HepG2 (cell line): ENCODE results near the gene CSTB. TPM values are rescaled to one million over a fixed set of nuclear protein-coding genes. Genes with fewer than 3 reads are reported as not detected.

Experiments
- ATAC-seq: fragments of 200-7000 bp; cut with Tn5 transposase; 3 replicates; pipeline ENCODE4 v1.9.1; 2020; ENCODE audit warnings: mild to moderate bottlenecking, moderate library complexity
- BruUV-seq: library from RNA; stranded (reverse); fragments of 400-500 nt; replicated peaks from 2 replicates; lab custom pipeline; 2021; lab: Mats Ljungman, UMichigan
- CTCF ChIA-PET: fragments of 300-600 bp; formaldehyde crosslinking; extraction: SDS; loops from one replicate; lab custom pipeline; 2021; ENCODE audit warnings: low total read pairs, inconsistent platforms, low intra/inter-chr PET ratio; lab: Yijun Ruan, JAX
- POLR2A ChIA-PET: fragments of 350-600 bp; sonication (Branson Sonifier 250); formaldehyde crosslinking; loops from one replicate; lab custom pipeline; 2020; ENCODE audit warnings: antibody characterized with exemption, inconsistent platforms; lab: Yijun Ruan, JAX
- DNase-seq: peaks from one replicate; pipeline ENCODE4 v3.0.0-alpha.2; 2015; ENCODE audit warnings: low spot score
- FAIRE-seq: peaks from 3 replicates; lab custom pipeline; 2011; peaks lifted over from hg19 to GRCh38; lab: Jason Lieb, UNC
- H2AFZ ChIP-seq: one replicate; pipeline ENCODE4 v1.6.1; 2011; ENCODE audit warnings: low read length, inconsistent platforms
- H3K27ac ChIP-seq: fragments of 300-600 bp; 3 replicates; pipeline ENCODE4 v1.8.0; 2011; ENCODE audit warnings: mixed run types, mild to moderate bottlenecking, mixed read lengths, low read length, inconsistent platforms; ENCODE audit not compliant: insufficient read depth; ENCODE audit errors: extremely low read length
- H3K27me3 ChIP-seq, 2 experiments: fragments of 200-600 bp in 1 of 2; 2 replicates in 1 of 2; 3 replicates in 1 of 2; pipeline versions ENCODE4 v1.6.0 to v1.8.0; 2011; ENCODE audit warnings: low read length in 2 of 2, mild to moderate bottlenecking in 2 of 2, moderate library complexity in 2 of 2, inconsistent platforms in 1 of 2; ENCODE audit not compliant: insufficient read depth in 2 of 2, control insufficient read depth in 1 of 2
- H3K36me3 ChIP-seq, 2 experiments: fragments of 200-600 bp in 1 of 2; replicated peaks in 1 of 2; 2 replicates in 1 of 2; 3 replicates in 1 of 2; pipeline versions ENCODE4 v1.5.1 to v1.8.0; 2011; ENCODE audit warnings: low read length in 2 of 2, inconsistent platforms in 1 of 2; ENCODE audit not compliant: insufficient read depth in 2 of 2, control insufficient read depth in 1 of 2
- H3K4me1 ChIP-seq: 2 replicates; pipeline ENCODE4 v1.5.1; 2012; ENCODE audit warnings: low read length, inconsistent platforms; ENCODE audit not compliant: insufficient read depth
- H3K4me2 ChIP-seq: 2 replicates; pipeline ENCODE4 v1.6.0; 2011; ENCODE audit warnings: low read depth, low read length, inconsistent platforms
- H3K4me3 ChIP-seq, 3 experiments: fragments of 200-600 bp in 1 of 3; sonication (generic), shearing (Covaris generic) in 1 of 3; replicated peaks in 1 of 3; 2 replicates each; pipeline ENCODE4 v1.5.1; 2011 to 2016; ENCODE audit warnings: low read length in 3 of 3, inconsistent platforms in 2 of 3, low read depth in 2 of 3, mild to moderate bottlenecking in 2 of 3, control low read depth in 1 of 3, mixed read lengths in 1 of 3; ENCODE audit not compliant: insufficient read depth in 1 of 3
- H3K79me2 ChIP-seq: one replicate; pipeline ENCODE4 v1.6.1; 2011; ENCODE audit warnings: low read length, inconsistent platforms; ENCODE audit not compliant: insufficient read depth
- H3K9ac ChIP-seq: 2 replicates; pipeline ENCODE4 v1.6.0; 2011; ENCODE audit warnings: mild to moderate bottlenecking, low read depth, low read length, inconsistent platforms; ENCODE audit not compliant: insufficient read depth
- H3K9me3 ChIP-seq: 2 replicates; pipeline ENCODE4 v1.5.1; 2012; ENCODE audit warnings: mild to moderate bottlenecking, low read length
- H4K20me1 ChIP-seq: 2 replicates; pipeline ENCODE4 v1.6.0; 2011; ENCODE audit warnings: inconsistent platforms, mild to moderate bottlenecking, low read length, moderate library complexity; ENCODE audit not compliant: insufficient read depth
- AGO1 ChIP-seq: fragments of 200-400 bp; formaldehyde crosslinking; IDR thresholded peaks from 2 replicates; pipeline ENCODE4 v1.6.1; 2017; ENCODE audit warnings: mild to moderate bottlenecking, low read depth, low read length, moderate library complexity; ENCODE audit not compliant: poor library complexity, severe bottlenecking
- AGO2 ChIP-seq: fragments of 200-400 bp; formaldehyde crosslinking; optimal IDR thresholded peaks from 2 replicates; pipeline ENCODE3; 2017; ENCODE audit warnings: mild to moderate bottlenecking, low read depth, low read length, moderate library complexity
- CTCF ChIP-seq: sonication (generic); formaldehyde crosslinking; IDR thresholded peaks from 2 replicates; pipeline ENCODE4 v1.5.0; 2020; ENCODE audit warnings: mild to moderate bottlenecking, missing genetic modification reagents, moderate library complexity
- PCBP1 ChIP-seq: fragments of 200-400 bp; formaldehyde crosslinking; IDR thresholded peaks from 2 replicates; pipeline ENCODE4 v1.6.1; 2017; ENCODE audit warnings: mild to moderate bottlenecking, low read depth, low read length, borderline replicate concordance
- SRSF1 ChIP-seq: fragments of 200-400 bp; formaldehyde crosslinking; optimal IDR thresholded peaks from 2 replicates; pipeline ENCODE3; 2017; ENCODE audit warnings: mild to moderate bottlenecking, low read depth, low read length, moderate library complexity
- TBX2 ChIP-seq: sonication (generic); formaldehyde crosslinking; IDR thresholded peaks from 2 replicates; pipeline ENCODE4 v1.5.0; 2020; ENCODE audit warnings: missing genetic modification reagents, mild to moderate bottlenecking, borderline replicate concordance
- TCF7L2 ChIP-seq: IDR thresholded peaks from 2 replicates; pipeline ENCODE4 v1.6.1; 2011; ENCODE audit warnings: mild to moderate bottlenecking, low read depth, low read length, moderate library complexity
- ZFP37 ChIP-seq: sonication (generic); formaldehyde crosslinking; IDR thresholded peaks from 2 replicates; pipeline ENCODE4 v1.4.0; 2020; ENCODE audit warnings: missing genetic modification reagents, borderline replicate concordance
- ZFY ChIP-seq: sonication (generic); formaldehyde crosslinking; IDR thresholded peaks from 2 replicates; pipeline ENCODE4 v1.4.0; 2020; ENCODE audit warnings: missing genetic modification reagents
- ZNF280B ChIP-seq: sonication (generic); formaldehyde crosslinking; IDR thresholded peaks from 2 replicates; pipeline ENCODE4 v1.5.0; 2020; ENCODE audit warnings: missing genetic modification reagents, mild to moderate bottlenecking, borderline replicate concordance
- ZNF333 ChIP-seq: sonication (generic); formaldehyde crosslinking; IDR thresholded peaks from 2 replicates; pipeline ENCODE4 v1.4.0; 2020; ENCODE audit warnings: mild to moderate bottlenecking, missing genetic modification reagents, borderline replicate concordance
- WGBS: methylation state at CpG from one replicate; pipeline ENCODE4 v1.1.6; 2017; ENCODE audit warnings: low lambda C conversion rate; 5-methylcytosine and 5-hydroxymethylcytosine counted together
- in situ Hi-C: cut with HindIII; loops from 2 replicates; pipeline ENCODE4 v1.10.0; 2017; ENCODE audit warnings: low pct_unique_long_range_greater_than_20kb; ENCODE audit not compliant: extremely low pct_ligation_motif_present
- intact Hi-C: fragments of 100-400 bp; cut with micrococcal nuclease; formaldehyde crosslinking; loops from one replicate; pipeline ENCODE4 v1.10.0; 2022; ENCODE audit not compliant: unreplicated experiment
- polyA plus RNA-seq, 8 experiments: library from polyadenylated mRNA; depleted of rRNA in 3 of 8; stranded (reverse) in 7 of 8; unstranded in 1 of 8; fragments of >200 nt; fragmentation: Illumina TruSeq in 4 of 8; extraction: Trizol in 4 of 8; gene quantifications; 2 replicates each; pipeline versions ENCODE4 v1.2.1 to v1.2.3, GENCODE V29; 2011 to 2016; ENCODE audit warnings: low read depth in 4 of 8, missing spikeins in 1 of 8, mixed read lengths in 1 of 8; ENCODE audit not compliant: insufficient read depth in 1 of 8
- total RNA-seq, 5 experiments: library from RNA; depleted of rRNA; stranded (reverse); fragments of >200 nt; fragmentation: Illumina TruSeq; extraction: Trizol; gene quantifications; 2 replicates each; pipeline ENCODE4 v1.2.3, GENCODE V29; 2016; ENCODE audit warnings: low read depth in 1 of 5
- TF ChIP-seq, protein P1 (sequence below), 2 experiments: sonication (generic) in 1 of 2; formaldehyde crosslinking in 1 of 2; IDR thresholded peaks; 2 replicates each; pipeline versions ENCODE4 v1.4.0 to v1.6.1; 2018 to 2020; ENCODE audit warnings: missing genetic modification reagents in 2 of 2, borderline replicate concordance in 1 of 2, low read depth in 1 of 2, mild to moderate bottlenecking in 1 of 2, missing biosample characterization in 1 of 2
- TF ChIP-seq, protein P2 (sequence below): sonication (generic); formaldehyde crosslinking; IDR thresholded peaks from 2 replicates; pipeline ENCODE4 v1.9.0; 2022; ENCODE audit warnings: missing genetic modification reagents, mild to moderate bottlenecking, borderline replicate concordance

CSTB gene
- total and polyA plus RNA-seq, 2 of the 13 experiments (the other 11 are each of a cell fraction or from before 2014, with no cell fraction given) = 11.7 to 94.1 TPM

DNA sequence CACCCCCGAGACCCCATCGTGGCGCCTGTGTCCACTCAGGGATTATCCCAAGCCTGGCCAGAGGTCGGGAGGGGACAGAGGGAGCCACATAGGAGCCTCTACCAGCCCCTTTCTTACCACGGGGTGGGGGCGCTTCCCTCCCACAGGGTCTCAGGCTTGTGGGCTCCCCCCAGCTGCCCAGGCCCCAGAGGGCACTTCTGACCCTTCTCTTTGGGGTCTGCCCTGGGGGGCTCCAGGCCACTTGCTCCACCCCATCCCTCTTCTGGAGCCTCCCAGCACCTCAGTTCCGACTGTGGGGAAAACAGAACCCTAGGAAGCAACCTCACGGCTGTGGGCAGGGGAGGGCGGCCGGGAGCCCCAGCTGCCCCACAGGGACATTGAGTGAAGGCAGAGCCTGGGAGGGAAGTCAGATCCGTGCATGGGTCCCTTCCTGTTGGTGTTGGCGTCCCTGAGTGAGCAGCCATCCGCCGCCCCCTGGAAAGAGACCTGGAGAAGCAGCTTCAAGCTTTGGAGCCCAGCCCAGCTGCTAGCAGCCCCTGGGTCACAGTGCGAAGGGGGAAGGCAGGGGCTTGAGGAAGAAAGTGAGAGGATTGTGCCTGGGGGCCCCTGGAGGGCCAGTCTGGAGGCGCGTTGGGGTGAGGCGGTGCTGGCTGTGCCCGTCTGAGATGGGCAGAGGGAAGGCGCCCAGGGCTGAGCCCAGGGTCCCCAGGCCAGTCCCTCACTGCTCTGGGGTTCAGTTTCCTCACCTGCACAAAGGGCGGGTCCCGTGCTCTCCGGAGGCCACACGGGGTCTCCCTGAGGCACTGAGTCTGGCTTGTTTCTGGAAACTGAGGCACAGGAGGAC, 35.4 kb upstream of the CSTB start:
- intact Hi-C loops = loop anchor here (2.0 to 10.0 kb wide), 2 partner anchors 103 to 127 kb away; no protein-coding TSS in a partner anchor
- in situ Hi-C loops = loop anchor here (5.0 kb wide), 1 partner anchor 126 kb away; no protein-coding TSS in a partner anchor
- Histone ChIP-seq H3K9me3 (no peaks in the 10 kb centered on the region), H3K27me3 (peaks cover 0 to 2% of the 10 kb centered on the region in 2 experiments; a peak in 2 of 5 replicates), H4K20me1 (no peaks in the 10 kb centered on the region), H3K4me2 (peak overlapping the region; percentile 92), H2AFZ (no peak overlapping the region), H3K79me2 (no peaks in the 10 kb centered on the region), H3K27ac (no peak overlapping the region), H3K4me1 (peaks cover 52% of the 10 kb centered on the region), H3K4me3 (peak overlapping the region in 1 of 3 experiments; percentile 65; a peak in 3 of 6 replicates), H3K9ac (peak overlapping the region; percentile 27; the same call in 1 of the 2 replicates), H3K36me3 (no peaks in the 10 kb centered on the region; a peak in 1 of 5 replicates)
- FAIRE-seq (no peak), ATAC-seq (peak; percentile 11), DNase-seq (no peak)
- CTCF ChIA-PET = interaction anchor here (1.1 to 2.1 kb wide), 4 partner anchors 100 to 164 kb away, joined by 3 to 11 read pairs (median 10); no protein-coding TSS in a partner anchor
- TF ChIP-seq ZFP37 (CRISPR knock-in tag) = no peak
- TF ChIP-seq TCF7L2 = no peak
- TF ChIP-seq TBX2 (CRISPR knock-in tag) = no peak
- TF ChIP-seq, protein P1, sequence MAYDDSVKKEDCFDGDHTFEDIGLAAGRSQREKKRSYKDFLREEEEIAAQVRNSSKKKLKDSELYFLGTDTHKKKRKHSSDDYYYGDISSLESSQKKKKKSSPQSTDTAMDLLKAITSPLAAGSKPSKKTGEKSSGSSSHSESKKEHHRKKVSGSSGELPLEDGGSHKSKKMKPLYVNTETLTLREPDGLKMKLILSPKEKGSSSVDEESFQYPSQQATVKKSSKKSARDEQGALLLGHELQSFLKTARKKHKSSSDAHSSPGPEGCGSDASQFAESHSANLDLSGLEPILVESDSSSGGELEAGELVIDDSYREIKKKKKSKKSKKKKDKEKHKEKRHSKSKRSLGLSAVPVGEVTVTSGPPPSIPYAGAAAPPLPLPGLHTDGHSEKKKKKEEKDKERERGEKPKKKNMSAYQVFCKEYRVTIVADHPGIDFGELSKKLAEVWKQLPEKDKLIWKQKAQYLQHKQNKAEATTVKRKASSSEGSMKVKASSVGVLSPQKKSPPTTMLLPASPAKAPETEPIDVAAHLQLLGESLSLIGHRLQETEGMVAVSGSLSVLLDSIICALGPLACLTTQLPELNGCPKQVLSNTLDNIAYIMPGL (CRISPR knock-in tag; IDR thresholded peaks at IDR 0.05; ENCODE audit: borderline replicate concordance in 1 of 2, low read depth in 1 of 2) = 0 out of 4 replicates have a peak, but pooled peaks of 1 of the 2 experiments have one; percentile 10
- peak; percentile 42 for TF ChIP-seq AGO2
- peak; percentile 3; the same call in 1 of the 2 replicates for TF ChIP-seq ZNF333 (CRISPR knock-in tag)
- TF ChIP-seq SRSF1 = peak; percentile 14
- TF ChIP-seq AGO1 = peak; percentile 18
- TF ChIP-seq ZNF280B = 0 out of 2 replicates have a peak, but pooled peaks have one; percentile 9
- TF ChIP-seq, protein P2, sequence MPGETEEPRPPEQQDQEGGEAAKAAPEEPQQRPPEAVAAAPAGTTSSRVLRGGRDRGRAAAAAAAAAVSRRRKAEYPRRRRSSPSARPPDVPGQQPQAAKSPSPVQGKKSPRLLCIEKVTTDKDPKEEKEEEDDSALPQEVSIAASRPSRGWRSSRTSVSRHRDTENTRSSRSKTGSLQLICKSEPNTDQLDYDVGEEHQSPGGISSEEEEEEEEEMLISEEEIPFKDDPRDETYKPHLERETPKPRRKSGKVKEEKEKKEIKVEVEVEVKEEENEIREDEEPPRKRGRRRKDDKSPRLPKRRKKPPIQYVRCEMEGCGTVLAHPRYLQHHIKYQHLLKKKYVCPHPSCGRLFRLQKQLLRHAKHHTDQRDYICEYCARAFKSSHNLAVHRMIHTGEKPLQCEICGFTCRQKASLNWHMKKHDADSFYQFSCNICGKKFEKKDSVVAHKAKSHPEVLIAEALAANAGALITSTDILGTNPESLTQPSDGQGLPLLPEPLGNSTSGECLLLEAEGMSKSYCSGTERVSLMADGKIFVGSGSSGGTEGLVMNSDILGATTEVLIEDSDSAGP (CRISPR knock-in tag) = peak; percentile 7; the same call in 1 of the 2 replicates
- peak; percentile 5; the same call in 1 of the 2 replicates for TF ChIP-seq CTCF (CRISPR knock-in tag)
- no peak for TF ChIP-seq ZFY (CRISPR knock-in tag)
- TF ChIP-seq PCBP1 = peak; percentile 15; the same call in 1 of the 2 replicates
- WGBS = 61% methylated on average over 14 of the region's 24 CpGs
- POLR2A ChIA-PET = no interaction called here
- no TSS peak for BruUV-seq
